H1 (cell line): ENCODE measurements around the gene ABLIM1. TPM values are rescaled to one million over a fixed set of nuclear protein-coding genes. Genes with fewer than 3 reads are reported as not detected.

ENCODE experiments used
- CTCF ChIA-PET: fragments of 300-600 bp; sonication (Branson Sonifier 250); formaldehyde crosslinking; loops from one replicate; lab custom pipeline; 2021; ENCODE audit not compliant: partially characterized antibody; lab: Charles Lee
- POLR2A ChIA-PET: fragments of 300-600 bp; sonication (Branson Sonifier 250); formaldehyde crosslinking; loops from one replicate; lab custom pipeline; 2021; ENCODE audit warnings: inconsistent platforms; ENCODE audit not compliant: partially characterized antibody; lab: Charles Lee
- DNase-seq, 2 experiments: peaks; one replicate each; pipeline versions ENCODE4 v3.0.0 to v3.0.0-alpha.2; 2010 to 2022; ENCODE audit warnings: low spot score in 2 of 2, low read depth in 1 of 2, mixed read lengths in 1 of 2
- FAIRE-seq: peaks from 2 replicates; lab custom pipeline; 2011; peaks lifted over from hg19 to GRCh38; lab: Jason Lieb, UNC
- H2AFZ ChIP-seq: 2 replicates; pipeline ENCODE4 v1.8.1; 2012; ENCODE audit warnings: low read length, inconsistent platforms
- H2AK5ac ChIP-seq: 2 replicates; pipeline ENCODE4 v1.6.1; 2013; ENCODE audit warnings: low read depth, low read length
- H2BK120ac ChIP-seq: replicated peaks from 2 replicates; pipeline ENCODE3; 2013; ENCODE audit warnings: low read depth, low read length, inconsistent platforms
- H2BK12ac ChIP-seq: 2 replicates; pipeline ENCODE4 v1.6.1; 2013; ENCODE audit warnings: low read depth, low read length
- H2BK15ac ChIP-seq: 2 replicates; pipeline ENCODE4 v1.6.1; 2013; ENCODE audit warnings: low read length
- H2BK20ac ChIP-seq: 2 replicates; pipeline ENCODE4 v1.6.1; 2013; ENCODE audit warnings: low read length
- H2BK5ac ChIP-seq: 2 replicates; pipeline ENCODE4 v1.6.1; 2013; ENCODE audit warnings: low read depth, low read length
- H3K14ac ChIP-seq: 2 replicates; pipeline ENCODE4 v1.6.1; 2013; ENCODE audit warnings: inconsistent platforms; ENCODE audit not compliant: insufficient read length
- H3K18ac ChIP-seq: 2 replicates; pipeline ENCODE4 v1.6.1; 2013; ENCODE audit warnings: low read length; ENCODE audit errors: extremely low read depth
- H3K23ac ChIP-seq: 2 replicates; pipeline ENCODE4 v1.6.1; 2013; ENCODE audit warnings: inconsistent platforms; ENCODE audit not compliant: insufficient read length
- H3K23me2 ChIP-seq: 2 replicates; pipeline ENCODE4 v1.6.1; 2013; ENCODE audit warnings: low read depth, low read length
- H3K27ac ChIP-seq: 2 replicates; pipeline ENCODE4 v1.6.1; 2011; ENCODE audit warnings: low read depth, low read length, inconsistent platforms
- H3K27me3 ChIP-seq, 4 experiments: replicated peaks in 1 of 4; 1 replicate in 1 of 4; 2 replicates in 3 of 4; pipeline versions ENCODE4 v1.6.1 to v1.8.1; 2011 to 2013; ENCODE audit warnings: low read length in 3 of 4, mild to moderate bottlenecking in 3 of 4, inconsistent platforms in 2 of 4, mixed read lengths in 2 of 4, moderate library complexity in 1 of 4; ENCODE audit not compliant: control insufficient read depth in 3 of 4, insufficient read depth in 3 of 4; ENCODE audit errors: extremely low read depth in 1 of 4
- H3K36me3 ChIP-seq, 4 experiments: 2 replicates each; pipeline versions ENCODE4 v1.6.1 to v1.8.1; 2011 to 2013; ENCODE audit warnings: mild to moderate bottlenecking in 4 of 4, low read length in 3 of 4, moderate library complexity in 2 of 4, control low read depth in 1 of 4, inconsistent platforms in 1 of 4; ENCODE audit not compliant: insufficient read depth in 4 of 4, control insufficient read depth in 2 of 4
- H3K4ac ChIP-seq: replicated peaks from 2 replicates; pipeline ENCODE3; 2013; ENCODE audit warnings: low read length, low read depth, mixed read lengths, inconsistent platforms; ENCODE audit not compliant: insufficient read length
- H3K4me1 ChIP-seq, 4 experiments: replicated peaks in 1 of 4; 1 replicate in 1 of 4; 2 replicates in 3 of 4; pipeline versions ENCODE4 v1.6.1 to v1.8.1; 2011 to 2013; ENCODE audit warnings: low read length in 3 of 4, inconsistent platforms in 2 of 4, mixed read lengths in 1 of 4; ENCODE audit not compliant: insufficient read depth in 4 of 4, control insufficient read depth in 3 of 4
- H3K4me2 ChIP-seq, 2 experiments: 2 replicates each; pipeline versions ENCODE4 v1.6.1 to v1.8.1; 2011 to 2013; ENCODE audit warnings: low read depth in 2 of 2, low read length in 2 of 2, control low read depth in 1 of 2, inconsistent platforms in 1 of 2, mild to moderate bottlenecking in 1 of 2; ENCODE audit not compliant: insufficient read depth in 1 of 2
- H3K4me3 ChIP-seq, 4 experiments: fragments of 200-600, 300-600 bp in 1 of 4; sonication (generic), shearing (Covaris generic), sonication (Bioruptor Twin) in 1 of 4; 2 replicates each; pipeline versions ENCODE4 v1.5.1 to v1.8.1; 2011 to 2016; ENCODE audit warnings: low read length in 4 of 4, low read depth in 3 of 4, control low read depth in 2 of 4, inconsistent platforms in 2 of 4, mild to moderate bottlenecking in 2 of 4, mixed read lengths in 1 of 4, moderate library complexity in 1 of 4; ENCODE audit not compliant: insufficient read depth in 2 of 4; ENCODE audit errors: extremely low read depth in 1 of 4
- H3K56ac ChIP-seq: replicated peaks from 2 replicates; pipeline ENCODE3; 2013; ENCODE audit warnings: low read depth, mild to moderate bottlenecking, mixed read lengths, low read length, inconsistent platforms; ENCODE audit not compliant: insufficient read length
- H3K79me1 ChIP-seq: 2 replicates; pipeline ENCODE4 v1.6.1; 2013; ENCODE audit warnings: low read depth, low read length, control low read depth
- H3K79me2 ChIP-seq, 2 experiments: 2 replicates each; pipeline versions ENCODE4 v1.6.1 to v1.8.1; 2012 to 2013; ENCODE audit warnings: low read length in 2 of 2, mild to moderate bottlenecking in 2 of 2, inconsistent platforms in 1 of 2; ENCODE audit not compliant: insufficient read depth in 2 of 2, control insufficient read depth in 1 of 2
- H3K9ac ChIP-seq, 4 experiments: replicated peaks in 1 of 4; 1 replicate in 1 of 4; 2 replicates in 3 of 4; pipeline versions ENCODE4 v1.6.1 to v1.8.1; 2011 to 2013; ENCODE audit warnings: low read depth in 3 of 4, low read length in 3 of 4, control low read depth in 2 of 4, mild to moderate bottlenecking in 2 of 4, moderate library complexity in 2 of 4, inconsistent platforms in 1 of 4; ENCODE audit errors: extremely low read depth in 1 of 4
- H3K9me3 ChIP-seq, 2 experiments: 2 replicates each; pipeline versions ENCODE4 v1.6.1 to v1.8.1; 2012 to 2013; ENCODE audit warnings: mild to moderate bottlenecking in 2 of 2, moderate library complexity in 2 of 2, control low read depth in 1 of 2, inconsistent platforms in 1 of 2, low read depth in 1 of 2, low read length in 1 of 2, mixed read lengths in 1 of 2; ENCODE audit not compliant: insufficient read depth in 2 of 2
- H4K20me1 ChIP-seq, 2 experiments: replicated peaks in 1 of 2; 2 replicates each; pipeline versions ENCODE3 to v1.8.1; 2011 to 2013; ENCODE audit warnings: inconsistent platforms in 2 of 2, low read length in 2 of 2, mild to moderate bottlenecking in 1 of 2; ENCODE audit not compliant: insufficient read depth in 2 of 2, control insufficient read depth in 1 of 2
- H4K5ac ChIP-seq: 2 replicates; pipeline ENCODE4 v1.6.1; 2013; ENCODE audit warnings: low read length, low read depth, mixed read lengths, inconsistent platforms; ENCODE audit not compliant: insufficient read length
- H4K8ac ChIP-seq: 2 replicates; pipeline ENCODE4 v1.8.0; 2013; ENCODE audit warnings: mild to moderate bottlenecking, moderate library complexity, low read length, inconsistent platforms; ENCODE audit not compliant: insufficient read depth; ENCODE audit errors: extremely low read depth
- H4K91ac ChIP-seq: replicated peaks from 2 replicates; pipeline ENCODE3; 2013; ENCODE audit warnings: low read length, mixed read lengths, inconsistent platforms; ENCODE audit not compliant: insufficient read length
- CBX8 ChIP-seq: fragments of 300-800, 300-1000 bp; sonication (generic); IDR thresholded peaks from 2 replicates; pipeline ENCODE4 v1.7.1; 2016; ENCODE audit warnings: low read depth, low read length, borderline replicate concordance
- WGBS, 2 experiments: shearing (Covaris generic) in 1 of 2; methylation state at CpG; one replicate each; pipeline versions ENCODE4 v1.1.6 to v1.1.7; 2013 to 2015; ENCODE audit warnings: low lambda C conversion rate in 2 of 2, mixed read lengths in 2 of 2, inconsistent platforms in 1 of 2, low coverage in 1 of 2, missing lambda C conversion rate in 1 of 2; ENCODE audit not compliant: insufficient replicate concordance in 2 of 2, insufficient coverage in 1 of 2, insufficient read length in 1 of 2; ENCODE audit errors: extremely low coverage in 1 of 2, missing lambda C conversion rate in 1 of 2; 5-methylcytosine and 5-hydroxymethylcytosine counted together
- polyA plus RNA-seq, 7 experiments: library from polyadenylated mRNA; depleted of rRNA in 3 of 7; stranded (reverse) in 5 of 7; unstranded in 2 of 7; fragments of >200 nt in 5 of 7; fragments of 200-250 nt in 2 of 7; gene quantifications; 1 replicate in 5 of 7; 2 replicates in 1 of 7; 4 replicates in 1 of 7; pipeline versions ENCODE4 v1.2.1 to v1.2.3, GENCODE V29; 2011 to 2013; ENCODE audit warnings: missing spikeins in 2 of 7, mixed read lengths in 2 of 7
- total RNA-seq: library from RNA; stranded (reverse); fragmentation: NEBNext Ultra II Directional; extraction: Animal tissue kit (Norgen Biotek cat#: 25700); gene quantifications from 2 replicates; pipeline ENCODE4 v1.2.1, GENCODE V29; 2021
- TF ChIP-seq, protein P1 (sequence below), 3 experiments: IDR thresholded peaks; 1 replicate in 2 of 3; 2 replicates in 1 of 3; pipeline versions ENCODE4 v1.5.1 to v1.6.1; 2011; ENCODE audit warnings: low read length in 3 of 3, mild to moderate bottlenecking in 3 of 3, inconsistent platforms in 2 of 3, low read depth in 1 of 3, moderate library complexity in 1 of 3; ENCODE audit not compliant: insufficient read depth in 1 of 3; ENCODE audit errors: control extremely low read depth in 1 of 3

Gene ABLIM1
- total and polyA plus RNA-seq, 2 of the 8 experiments (the other 6 are each of a cell fraction or from before 2014, with no cell fraction given) = 51.2 to 51.7 TPM

DNA sequence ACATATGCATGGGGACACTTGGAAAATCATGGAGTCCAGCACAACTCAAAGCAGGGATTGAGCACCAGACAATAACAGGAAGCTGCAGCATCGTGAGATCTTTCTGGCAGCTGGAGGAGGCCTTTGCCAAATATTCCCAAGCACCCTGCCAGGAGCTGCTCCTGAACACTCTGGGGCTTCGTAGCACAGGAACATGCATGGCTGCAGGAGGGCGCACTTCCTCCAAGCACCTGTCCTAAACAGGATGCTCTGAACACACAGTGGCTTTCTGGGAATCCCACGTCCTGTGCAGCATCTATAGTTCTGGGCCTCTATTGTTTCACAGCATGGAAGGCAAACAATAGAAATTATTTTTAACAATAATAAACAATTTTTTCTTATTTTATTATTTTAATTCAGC is 4.1 kb downstream of the ABLIM1 start:
- CTCF ChIA-PET = interaction anchor here (3.0 kb wide), 1 partner anchor 10 kb away, joined by 8 read pairs; no protein-coding TSS in a partner anchor
- no peak overlapping the region for H4K91ac ChIP-seq
- no peak for FAIRE-seq

More for the DNA sequence above, 4.1 kb downstream of the ABLIM1 start:
- Histone ChIP-seq H3K9ac (no peak overlapping the region), H2BK15ac (no peak overlapping the region), H3K9me3 (no peaks in the 10 kb centered on the region), H2AK5ac (no peak overlapping the region), H2BK12ac (no peak overlapping the region), H2BK5ac (no peak overlapping the region), H4K5ac (no peak overlapping the region), H2AFZ (no peak overlapping the region), H3K4me1 (peaks cover 0 to 3% (median 0%) of the 10 kb centered on the region in 4 experiments; a peak in 1 of 7 replicates), H3K56ac (no peak overlapping the region), H4K20me1 (no peaks in the 10 kb centered on the region), H3K4me2 (no peak overlapping the region), H3K23ac (no peak overlapping the region), H3K27ac (no peak overlapping the region), H2BK120ac (no peak overlapping the region), H2BK20ac (no peak overlapping the region), H4K8ac (no peak overlapping the region), H3K79me1 (no peaks in the 10 kb centered on the region), H3K79me2 (no peaks in the 10 kb centered on the region), H3K14ac (no peak overlapping the region), H3K4me3 (no peak overlapping the region), H3K23me2 (no peaks in the 10 kb centered on the region), H3K18ac (no peak overlapping the region), H3K4ac (no peak overlapping the region), H3K27me3 (no peaks in the 10 kb centered on the region; a peak in 1 of 7 replicates), H3K36me3 (no peaks in the 10 kb centered on the region)
- DNase-seq = no peak
- WGBS, 2 experiments = 75% methylated on average over 4 of the region's 4 CpGs; no CpG with 5 or more reads in 1 of the 2 experiments
- POLR2A ChIA-PET = no interaction called here
- TF ChIP-seq, protein P1, sequence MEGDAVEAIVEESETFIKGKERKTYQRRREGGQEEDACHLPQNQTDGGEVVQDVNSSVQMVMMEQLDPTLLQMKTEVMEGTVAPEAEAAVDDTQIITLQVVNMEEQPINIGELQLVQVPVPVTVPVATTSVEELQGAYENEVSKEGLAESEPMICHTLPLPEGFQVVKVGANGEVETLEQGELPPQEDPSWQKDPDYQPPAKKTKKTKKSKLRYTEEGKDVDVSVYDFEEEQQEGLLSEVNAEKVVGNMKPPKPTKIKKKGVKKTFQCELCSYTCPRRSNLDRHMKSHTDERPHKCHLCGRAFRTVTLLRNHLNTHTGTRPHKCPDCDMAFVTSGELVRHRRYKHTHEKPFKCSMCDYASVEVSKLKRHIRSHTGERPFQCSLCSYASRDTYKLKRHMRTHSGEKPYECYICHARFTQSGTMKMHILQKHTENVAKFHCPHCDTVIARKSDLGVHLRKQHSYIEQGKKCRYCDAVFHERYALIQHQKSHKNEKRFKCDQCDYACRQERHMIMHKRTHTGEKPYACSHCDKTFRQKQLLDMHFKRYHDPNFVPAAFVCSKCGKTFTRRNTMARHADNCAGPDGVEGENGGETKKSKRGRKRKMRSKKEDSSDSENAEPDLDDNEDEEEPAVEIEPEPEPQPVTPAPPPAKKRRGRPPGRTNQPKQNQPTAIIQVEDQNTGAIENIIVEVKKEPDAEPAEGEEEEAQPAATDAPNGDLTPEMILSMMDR (IDR thresholded peaks at IDR 0.05; ENCODE audit: control extremely low read depth in 1 of 3, insufficient read depth in 1 of 3, low read depth in 1 of 3, low read length in 3 of 3) = peak in 1 of 3 experiments; percentile 5; a peak in 1 of 4 replicates
- TF ChIP-seq CBX8 = no peak
